IMR-90 (cell line): ENCODE data around the gene EMCN. TPM values are rescaled to one million over a fixed set of nuclear protein-coding genes. Genes with fewer than 3 reads are reported as not detected.
"Not testable (repeated sequence)": the region's sequence is repeated elsewhere in the genome, so short reads cannot be mapped to it uniquely, and the experiment has no call there.

Source experiments
- ATAC-seq: fragments of 200-7000 bp; cut with Tn5 transposase; 2 replicates; pipeline ENCODE4 v1.9.1; 2020; ENCODE audit warnings: low read depth, mild to moderate bottlenecking, moderate library complexity
- BruUV-seq: library from RNA; stranded (reverse); fragments of 400-500 nt; replicated peaks from 2 replicates; lab custom pipeline; 2021; lab: Mats Ljungman, UMichigan
- CTCF ChIA-PET: fragments of 300-600 bp; formaldehyde crosslinking; extraction: SDS; loops from one replicate; lab custom pipeline; 2021; ENCODE audit warnings: antibody characterized with exemption; lab: Yijun Ruan, JAX
- POLR2A ChIA-PET: fragments of 300-600 bp; sonication (Branson Sonifier 250); formaldehyde crosslinking; loops from one replicate; lab custom pipeline; 2022; ENCODE audit warnings: antibody characterized with exemption; ENCODE audit not compliant: unreplicated experiment; lab: Charles Lee
- DNase-seq: peaks from one replicate; pipeline ENCODE4 v3.0.0; 2013
- H2AFZ ChIP-seq: replicated peaks from 2 replicates; pipeline ENCODE3; 2013; ENCODE audit warnings: low read length, mild to moderate bottlenecking; ENCODE audit not compliant: poor library complexity
- H2AK5ac ChIP-seq: 2 replicates; pipeline ENCODE4 v1.6.1; 2013; ENCODE audit warnings: low read depth, low read length, inconsistent platforms
- H2AK9ac ChIP-seq: replicated peaks from 2 replicates; pipeline ENCODE3; 2013; ENCODE audit warnings: mild to moderate bottlenecking, low read depth, low read length, moderate library complexity; ENCODE audit not compliant: poor library complexity
- H2BK120ac ChIP-seq: 2 replicates; pipeline ENCODE4 v1.6.1; 2013; ENCODE audit warnings: low read depth, low read length, inconsistent platforms
- H2BK15ac ChIP-seq: 3 replicates; pipeline ENCODE4 v1.6.1; 2013; ENCODE audit warnings: low read depth, low read length, inconsistent platforms
- H2BK20ac ChIP-seq: 2 replicates; pipeline ENCODE4 v1.6.1; 2013; ENCODE audit warnings: low read depth, mild to moderate bottlenecking, inconsistent platforms, low read length, moderate library complexity
- H2BK5ac ChIP-seq: 2 replicates; pipeline ENCODE4 v1.6.1; 2013; ENCODE audit warnings: mild to moderate bottlenecking, low read depth, low read length, inconsistent platforms; ENCODE audit not compliant: poor library complexity, severe bottlenecking
- H3K14ac ChIP-seq: replicated peaks from 2 replicates; pipeline ENCODE4 v1.6.1; 2013; ENCODE audit warnings: low read depth, low read length, inconsistent platforms
- H3K18ac ChIP-seq: 2 replicates; pipeline ENCODE4 v1.6.1; 2013; ENCODE audit warnings: low read depth, low read length, control low read depth
- H3K23ac ChIP-seq: 2 replicates; pipeline ENCODE4 v1.6.1; 2013; ENCODE audit warnings: low read depth, low read length, inconsistent platforms
- H3K27ac ChIP-seq: 2 replicates; pipeline ENCODE4 v1.5.1; 2013; ENCODE audit warnings: mild to moderate bottlenecking, control low read depth, low read length; ENCODE audit not compliant: insufficient read depth
- H3K27me3 ChIP-seq: 2 replicates; pipeline ENCODE4 v1.6.1; 2013; ENCODE audit warnings: low read length; ENCODE audit not compliant: control insufficient read depth, insufficient read depth
- H3K36me3 ChIP-seq: 2 replicates; pipeline ENCODE4 v1.6.1; 2013; ENCODE audit warnings: low read length, mixed read lengths; ENCODE audit not compliant: control insufficient read depth, insufficient read depth
- H3K4ac ChIP-seq: 2 replicates; pipeline ENCODE4 v1.6.1; 2013; ENCODE audit warnings: low read depth, low read length, inconsistent platforms
- H3K4me1 ChIP-seq: 2 replicates; pipeline ENCODE4 v1.6.1; 2013; ENCODE audit warnings: low read length, mixed read lengths; ENCODE audit not compliant: control insufficient read depth, insufficient read depth
- H3K4me2 ChIP-seq: 2 replicates; pipeline ENCODE4 v1.6.1; 2013; ENCODE audit warnings: low read depth, mild to moderate bottlenecking, control low read depth, low read length, moderate library complexity
- H3K4me3 ChIP-seq: 2 replicates; pipeline ENCODE4 v1.5.1; 2013; ENCODE audit warnings: low read depth, mild to moderate bottlenecking, control low read depth, low read length, moderate library complexity; ENCODE audit not compliant: insufficient read depth
- H3K56ac ChIP-seq: 2 replicates; pipeline ENCODE4 v1.6.1; 2013; ENCODE audit warnings: low read length, inconsistent platforms; ENCODE audit not compliant: insufficient read depth; ENCODE audit errors: extremely low read depth
- H3K79me1 ChIP-seq, 2 experiments: 2 replicates each; pipeline ENCODE4 v1.6.1; 2013; ENCODE audit warnings: low read length in 2 of 2, inconsistent platforms in 1 of 2, low read depth in 1 of 2
- H3K9ac ChIP-seq: 2 replicates; pipeline ENCODE4 v1.6.1; 2013; ENCODE audit warnings: low read depth, low read length, control low read depth
- H3K9me1 ChIP-seq: 2 replicates; pipeline ENCODE4 v1.6.1; 2013; ENCODE audit warnings: low read length, inconsistent platforms; ENCODE audit not compliant: insufficient read depth
- H3K9me3 ChIP-seq: 2 replicates; pipeline ENCODE4 v1.6.1; 2013; ENCODE audit warnings: low read length; ENCODE audit not compliant: control insufficient read depth, insufficient read depth
- H4K20me1 ChIP-seq: 2 replicates; pipeline ENCODE4 v1.6.1; 2013; ENCODE audit warnings: low read length, inconsistent platforms; ENCODE audit not compliant: insufficient read depth
- H4K5ac ChIP-seq: 2 replicates; pipeline ENCODE4 v1.6.1; 2013; ENCODE audit warnings: mild to moderate bottlenecking, low read depth, low read length, control low read depth
- H4K8ac ChIP-seq, 2 experiments: 2 replicates each; pipeline ENCODE4 v1.6.1; 2013; ENCODE audit warnings: low read depth in 2 of 2, low read length in 2 of 2, control low read depth in 1 of 2, inconsistent platforms in 1 of 2
- H4K91ac ChIP-seq: 2 replicates; pipeline ENCODE4 v1.6.1; 2013; ENCODE audit warnings: low read depth, low read length, inconsistent platforms; ENCODE audit not compliant: insufficient read depth
- WGBS, 2 experiments: methylation state at CpG; one replicate each; pipeline versions ENCODE4 v1.1.5 to v1.1.7; 2013; ENCODE audit warnings: missing lambda C conversion rate in 2 of 2; ENCODE audit not compliant: insufficient read length in 1 of 2; ENCODE audit errors: extremely low coverage in 2 of 2; 5-methylcytosine and 5-hydroxymethylcytosine counted together
- dilution Hi-C: fragments of 300-500 bp; cut with HindIII; formaldehyde crosslinking; loops from one replicate; pipeline ENCODE4 v1.14.3; 2018; ENCODE audit warnings: low sequenced_read_pairs; ENCODE audit not compliant: unreplicated experiment
- in situ Hi-C: fragments of 300-500 bp; cut with MboI; formaldehyde crosslinking; loops from 3 replicates; pipeline ENCODE4 v1.14.3; 2019; ENCODE audit warnings: low sequenced_read_pairs, inconsistent platforms, mixed read lengths
- intact Hi-C: fragments of 100-400 bp; cut with micrococcal nuclease; formaldehyde crosslinking; loops from 2 replicates; pipeline ENCODE4 v1.10.0; 2022
- polyA plus RNA-seq, 3 experiments: library from polyadenylated mRNA; depleted of rRNA; stranded (reverse); fragments of >200 nt; gene quantifications; 2 replicates each; pipeline ENCODE4 v1.2.3, GENCODE V29; 2012; ENCODE audit warnings: low replicate concordance in 1 of 3
- total RNA-seq: library from RNA; depleted of rRNA; stranded (reverse); fragments of >200 nt; gene quantifications from 2 replicates; pipeline ENCODE4 v1.2.3, GENCODE V29; 2012

EMCN gene
- total and polyA plus RNA-seq, 2 of the 4 experiments (the other 2 are of a cell fraction): not detected

DNA sequence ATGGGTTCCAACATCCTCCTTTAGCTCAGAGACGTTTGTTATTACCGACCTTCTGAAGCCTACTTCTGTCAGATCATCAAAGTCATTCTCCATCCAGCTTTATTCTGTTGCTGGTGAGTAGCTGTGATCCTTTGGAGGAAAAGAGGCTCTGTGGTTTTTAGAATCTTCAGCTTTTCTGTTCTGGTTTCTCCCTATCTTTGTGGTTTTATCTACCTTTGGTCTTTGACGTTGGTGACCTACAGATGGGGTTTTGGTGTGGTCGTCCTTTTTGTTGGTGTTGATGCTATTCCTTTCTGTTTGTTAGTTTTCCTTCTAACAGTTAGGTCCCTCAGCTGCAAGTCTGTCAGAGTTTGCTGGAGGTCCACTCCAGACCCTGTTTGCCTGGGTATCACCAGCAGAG lies 12.3 kb upstream of the EMCN start:
- H3K36me3 ChIP-seq, ATAC-seq, POLR2A ChIA-PET, H3K9me1 ChIP-seq, H3K23ac ChIP-seq, H3K56ac ChIP-seq, H4K5ac ChIP-seq, H3K9ac ChIP-seq, CTCF ChIA-PET, H3K27me3 ChIP-seq, H2AK5ac ChIP-seq, H3K4me1 ChIP-seq, H3K4ac ChIP-seq, H3K9me3 ChIP-seq, H2AFZ ChIP-seq, H4K91ac ChIP-seq, H2BK5ac ChIP-seq, H3K79me1 ChIP-seq, H3K4me3 ChIP-seq, intact Hi-C loops, H2AK9ac ChIP-seq, H3K4me2 ChIP-seq, H4K8ac ChIP-seq, H2BK20ac ChIP-seq, H4K20me1 ChIP-seq, H3K18ac ChIP-seq, dilution Hi-C loops, H2BK120ac ChIP-seq, H2BK15ac ChIP-seq, DNase-seq, H3K14ac ChIP-seq, H3K27ac ChIP-seq, in situ Hi-C loops, BruUV-seq: not testable (repeated sequence)
- no CpG with 5 or more reads among the region's 4 CpGs for WGBS, 2 experiments
